SKM-1 (cell line): Measurements from ENCODE around the gene TMEM8B.

Source experiments
- DNase-seq: peaks from one replicate; lab custom pipeline; 2025; ENCODE audit not compliant: unreplicated experiment; lab: John Stamatoyannopoulos, UW

The TMEM8B gene, protein sequence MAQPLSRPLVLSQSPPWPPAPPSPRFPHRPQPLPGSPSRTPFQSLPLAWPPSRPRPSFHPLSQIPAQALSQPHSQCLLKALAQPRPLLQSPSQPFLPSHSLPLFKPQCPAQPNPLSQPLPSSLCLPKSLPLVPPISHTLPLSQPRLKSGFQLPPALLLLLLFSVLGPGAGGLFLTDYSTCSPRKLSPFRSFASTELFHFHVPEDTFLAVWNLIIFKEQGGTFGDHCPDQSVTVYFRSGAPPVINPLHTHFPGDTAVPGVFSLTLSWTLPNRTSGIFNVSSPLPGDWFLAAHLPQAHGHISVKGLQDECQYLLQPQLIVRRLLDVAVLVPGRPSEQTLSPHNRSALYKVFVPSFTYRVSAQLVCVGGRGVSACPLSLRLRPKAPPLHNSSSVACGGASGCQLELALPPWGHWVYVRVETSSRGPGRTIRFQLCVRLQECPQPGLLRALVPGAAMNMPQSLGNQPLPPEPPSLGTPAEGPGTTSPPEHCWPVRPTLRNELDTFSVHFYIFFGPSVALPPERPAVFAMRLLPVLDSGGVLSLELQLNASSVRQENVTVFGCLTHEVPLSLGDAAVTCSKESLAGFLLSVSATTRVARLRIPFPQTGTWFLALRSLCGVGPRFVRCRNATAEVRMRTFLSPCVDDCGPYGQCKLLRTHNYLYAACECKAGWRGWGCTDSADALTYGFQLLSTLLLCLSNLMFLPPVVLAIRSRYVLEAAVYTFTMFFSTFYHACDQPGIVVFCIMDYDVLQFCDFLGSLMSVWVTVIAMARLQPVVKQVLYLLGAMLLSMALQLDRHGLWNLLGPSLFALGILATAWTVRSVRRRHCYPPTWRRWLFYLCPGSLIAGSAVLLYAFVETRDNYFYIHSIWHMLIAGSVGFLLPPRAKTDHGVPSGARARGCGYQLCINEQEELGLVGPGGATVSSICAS

DNA sequence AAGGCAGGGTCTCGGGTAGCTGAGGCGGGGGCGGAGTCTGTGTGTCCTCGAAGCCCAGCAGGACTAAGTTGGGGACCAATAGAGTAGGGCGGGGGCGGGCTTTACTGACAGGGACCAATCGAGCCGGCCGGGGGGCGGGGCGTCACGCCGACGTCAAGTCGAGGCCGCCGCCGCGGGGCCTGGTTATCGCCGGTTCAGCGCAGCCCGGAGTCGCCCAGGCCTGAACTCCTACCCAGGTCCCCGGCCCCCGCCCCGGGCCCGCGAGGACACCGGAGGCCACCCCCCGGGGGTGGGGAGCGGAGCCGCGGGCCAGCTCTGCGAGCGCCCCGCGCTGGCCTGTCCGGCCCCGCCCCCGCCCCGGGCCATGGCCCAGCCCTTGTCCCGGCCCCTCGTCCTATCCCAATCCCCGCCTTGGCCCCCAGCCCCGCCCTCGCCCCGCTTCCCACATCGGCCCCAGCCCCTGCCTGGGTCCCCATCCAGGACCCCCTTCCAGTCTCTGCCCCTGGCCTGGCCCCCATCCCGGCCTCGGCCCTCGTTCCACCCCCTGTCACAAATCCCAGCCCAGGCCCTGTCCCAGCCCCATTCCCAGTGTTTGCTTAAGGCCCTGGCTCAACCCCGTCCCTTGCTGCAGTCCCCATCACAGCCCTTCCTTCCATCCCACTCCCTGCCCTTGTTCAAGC is at the start of gene TMEM8B:
Gene TMEM8B, plus strand, starts transcription at position 145 of the 680 bp plus-strand sequence. Its CDS starts 220 bp downstream, at position 365.
- DNase-seq = peak; percentile 68

DNA sequence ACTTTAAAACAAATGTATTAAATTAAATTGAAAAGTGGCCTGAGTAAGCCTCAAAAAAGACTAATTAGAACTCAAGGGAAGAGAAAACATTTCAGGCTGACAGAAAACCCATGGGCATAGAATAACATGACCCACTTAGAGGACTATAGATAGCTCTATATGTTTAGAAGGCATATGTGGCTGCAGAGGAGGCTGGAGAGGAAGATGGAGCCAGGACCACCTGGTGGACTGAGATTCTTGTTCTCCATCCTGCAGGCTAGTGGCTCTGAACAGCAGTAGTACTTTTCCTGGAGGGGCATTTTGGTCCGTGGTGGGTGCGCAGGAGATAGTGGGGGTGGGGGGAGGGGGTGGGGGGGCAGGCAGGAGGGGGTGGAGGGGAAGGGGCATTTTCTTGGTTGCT is 48.0 kb upstream of the TMEM8B start:
- DNase-seq = no peak

DNA sequence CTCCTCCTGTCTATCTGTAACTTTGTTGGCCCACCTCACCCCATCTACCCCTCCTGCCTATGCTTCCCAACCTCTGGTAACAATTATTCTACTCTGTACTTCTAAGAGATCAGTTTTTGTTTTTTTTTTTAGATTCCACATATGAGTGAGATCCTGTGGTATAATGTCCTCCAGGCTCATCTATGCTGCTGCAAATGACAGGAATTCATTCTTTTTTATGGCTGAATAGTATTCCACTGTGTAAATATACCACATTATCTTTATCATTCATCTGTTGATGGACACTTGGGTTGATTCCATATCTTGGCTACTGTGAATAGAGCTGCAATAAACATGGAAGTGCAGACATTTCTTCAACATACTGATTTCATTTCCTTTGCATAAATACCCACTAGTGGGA is 45.6 kb upstream of the TMEM8B start:
- DNase-seq = no peak

DNA sequence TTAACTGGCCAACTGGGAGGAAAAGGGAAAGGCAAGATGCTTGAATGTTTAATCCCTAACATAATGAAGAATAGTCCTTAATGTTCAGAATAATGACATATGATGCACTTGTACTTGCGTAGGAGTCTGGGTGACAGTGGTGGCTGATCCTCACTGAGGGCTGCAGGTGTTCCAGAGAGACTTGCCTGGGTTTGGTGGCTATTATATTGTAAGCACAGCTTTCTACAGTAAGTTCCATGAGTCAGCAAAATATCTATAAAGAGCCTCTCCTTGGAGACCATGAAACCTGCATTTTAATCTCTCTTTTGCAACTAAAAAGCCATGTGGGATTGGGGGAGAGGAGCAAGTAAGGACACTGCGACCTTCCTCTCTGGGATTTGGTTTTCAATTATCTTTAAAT is 39.5 kb upstream of the TMEM8B start:
- DNase-seq = no peak

DNA sequence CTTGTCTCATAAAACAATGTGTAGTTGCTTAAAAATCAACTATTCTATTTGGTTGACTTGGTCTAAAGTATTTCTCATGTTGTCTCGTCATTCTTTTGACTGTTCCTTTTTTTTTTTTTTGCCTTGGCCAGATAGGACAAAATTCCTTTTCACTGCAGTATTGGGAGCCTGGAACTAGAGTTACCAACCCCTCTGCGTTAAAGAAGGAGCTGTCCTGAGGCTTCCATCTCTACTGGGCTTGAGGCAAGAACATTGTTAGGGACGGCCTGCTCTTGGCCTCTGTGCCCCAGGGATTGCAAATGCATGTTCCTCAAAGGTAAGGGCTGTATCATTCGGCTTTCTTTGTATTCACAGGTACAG is 39.0 kb upstream of the TMEM8B start:
- DNase-seq = no peak

DNA sequence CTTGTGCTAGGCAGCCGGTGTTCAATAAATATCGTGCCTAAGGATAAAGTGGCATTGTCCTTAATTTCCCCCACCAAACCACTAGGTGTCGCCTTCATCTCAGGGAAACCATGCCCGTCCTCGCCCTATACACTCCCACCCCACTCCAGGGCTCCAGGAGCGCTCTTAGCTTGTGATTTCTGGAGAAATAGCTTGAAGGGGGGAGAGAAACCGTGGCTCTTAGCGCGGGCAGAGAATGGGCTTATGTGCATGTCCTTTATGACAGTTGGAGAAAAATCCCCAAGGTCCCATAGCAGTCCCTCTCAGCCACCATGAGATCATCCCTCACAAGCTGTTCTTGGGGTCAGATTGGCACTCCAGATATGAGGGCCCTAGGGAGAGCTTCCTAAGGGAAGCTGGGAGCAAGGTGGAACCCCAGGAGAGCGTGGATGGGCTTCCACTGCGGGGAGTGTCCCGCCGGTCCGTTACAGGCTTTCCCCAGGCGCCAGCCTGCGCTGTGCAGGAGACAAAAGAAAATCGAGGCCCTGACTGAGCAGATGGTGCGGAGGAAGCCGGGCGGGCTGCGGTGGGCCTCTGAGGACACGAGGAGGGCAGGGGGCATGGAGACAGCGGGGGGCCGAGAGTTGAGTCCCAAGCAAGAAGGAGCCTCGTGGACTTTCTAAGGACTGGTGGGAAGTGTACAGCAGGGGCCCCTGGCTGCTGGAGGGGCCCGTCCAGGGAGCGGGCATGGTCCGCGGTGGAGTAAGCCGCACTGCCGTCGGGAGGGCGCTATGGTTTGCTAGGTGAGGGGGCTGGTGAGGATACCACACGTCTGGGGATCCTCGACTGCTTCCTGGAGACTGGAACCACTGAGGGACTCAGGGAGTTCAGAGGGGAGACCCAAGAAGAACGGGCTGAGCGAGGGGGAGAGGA is 38.4 kb upstream of the TMEM8B start:
- DNase-seq = peak; percentile 13

DNA sequence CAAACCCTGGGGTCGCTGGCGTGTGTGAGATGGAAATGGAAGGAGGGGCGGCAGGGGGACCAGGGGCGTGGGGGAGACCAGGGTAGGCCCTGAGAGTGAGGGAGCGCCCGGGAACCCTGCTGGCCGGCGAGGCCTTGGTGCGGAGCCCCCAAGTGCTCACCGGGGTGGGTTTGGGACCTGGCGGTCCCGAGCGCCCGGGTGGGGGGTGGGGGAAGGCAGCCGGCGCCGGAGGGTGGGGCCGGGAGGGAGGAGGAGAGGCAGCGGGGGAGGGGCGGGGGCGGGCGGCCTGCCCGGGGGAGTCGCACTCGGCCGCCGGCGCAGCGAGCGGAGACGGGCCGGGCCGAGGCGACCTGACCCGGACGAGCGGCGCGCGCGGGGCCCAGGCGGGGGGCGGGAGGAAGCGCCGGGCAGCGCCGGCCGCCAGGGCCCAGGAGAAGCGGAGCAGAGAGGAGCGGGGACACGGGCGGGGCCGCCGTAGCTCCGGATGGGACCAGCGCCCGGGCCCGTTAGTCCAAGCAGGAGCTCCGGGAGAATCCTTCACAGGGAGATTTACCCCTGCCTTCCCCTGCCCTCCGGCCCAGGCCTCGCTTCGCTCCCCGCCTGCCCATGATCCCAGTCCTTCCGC is 37.6 kb upstream of the TMEM8B start, which contains the start of gene NPR2:
Gene NPR2, plus strand, starts transcription at position 295 of the 625 bp plus-strand sequence. CDS start 818 bp downstream, outside the sequence.
- DNase-seq = no peak

DNA sequence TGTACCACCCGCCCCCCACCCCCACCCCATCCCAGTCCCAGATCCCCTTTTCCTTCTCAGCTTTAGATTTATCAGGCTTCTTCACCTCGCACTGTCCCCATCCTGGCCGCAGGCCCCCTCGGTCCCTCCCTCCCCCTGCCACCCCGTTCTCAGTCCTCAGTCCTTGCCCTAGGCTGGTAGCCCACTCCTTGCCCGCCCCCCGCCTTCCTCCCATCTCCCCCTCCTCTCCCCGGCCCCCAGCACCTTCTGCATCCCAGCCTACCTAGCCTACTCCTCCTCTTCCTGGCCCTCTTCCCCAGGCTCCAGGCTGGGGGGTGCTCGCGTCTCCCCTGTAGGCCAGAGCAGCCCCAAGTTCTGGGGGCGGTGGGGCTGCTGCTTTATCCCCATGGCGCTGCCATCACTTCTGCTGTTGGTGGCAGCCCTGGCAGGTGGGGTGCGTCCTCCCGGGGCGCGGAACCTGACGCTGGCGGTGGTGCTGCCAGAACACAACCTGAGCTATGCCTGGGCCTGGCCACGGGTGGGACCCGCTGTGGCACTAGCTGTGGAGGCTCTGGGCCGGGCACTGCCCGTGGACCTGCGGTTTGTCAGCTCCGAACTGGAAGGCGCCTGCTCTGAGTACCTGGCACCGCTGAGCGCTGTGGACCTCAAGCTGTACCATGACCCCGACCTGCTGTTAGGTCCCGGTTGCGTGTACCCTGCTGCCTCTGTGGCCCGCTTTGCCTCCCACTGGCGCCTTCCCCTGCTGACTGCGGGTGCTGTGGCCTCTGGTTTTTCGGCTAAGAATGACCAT is 36.8 kb upstream of the TMEM8B start:
- DNase-seq = no peak

DNA sequence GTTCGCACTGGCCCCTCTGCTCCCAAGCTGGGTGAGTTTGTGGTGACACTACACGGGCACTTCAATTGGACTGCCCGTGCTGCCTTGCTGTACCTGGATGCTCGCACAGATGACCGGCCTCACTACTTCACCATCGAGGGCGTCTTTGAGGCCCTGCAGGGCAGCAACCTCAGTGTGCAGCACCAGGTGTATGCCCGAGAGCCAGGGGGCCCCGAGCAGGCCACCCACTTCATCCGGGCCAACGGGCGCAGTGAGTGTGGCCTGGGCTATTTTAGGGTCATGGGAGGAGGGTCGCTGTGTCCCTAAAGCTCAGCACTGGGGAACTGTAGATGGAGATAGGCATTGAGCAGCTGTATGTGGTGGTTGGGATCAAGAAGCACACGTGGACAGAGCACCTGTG is 36.2 kb upstream of the TMEM8B start:
- DNase-seq = no peak

DNA sequence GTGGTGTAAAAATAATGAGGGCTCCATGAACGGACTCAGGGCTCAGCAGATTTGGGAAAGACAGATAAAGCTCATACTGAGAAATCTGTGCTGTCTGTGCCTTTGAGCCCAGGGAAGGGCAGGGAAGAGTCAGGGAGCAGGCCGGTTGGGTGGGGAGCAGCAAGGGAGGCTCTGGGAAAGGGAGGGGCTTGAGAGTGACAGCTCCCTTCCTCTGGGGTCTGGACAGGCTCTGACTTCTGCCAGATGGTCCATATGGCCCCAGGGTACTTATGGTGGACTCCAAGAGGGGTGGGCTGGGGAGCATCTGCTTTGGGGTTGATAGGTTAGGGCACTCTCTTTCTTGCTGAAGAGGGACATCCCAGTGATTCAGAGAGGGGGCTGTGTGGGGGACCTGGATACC is 35.6 kb upstream of the TMEM8B start:
- no peak for DNase-seq

DNA sequence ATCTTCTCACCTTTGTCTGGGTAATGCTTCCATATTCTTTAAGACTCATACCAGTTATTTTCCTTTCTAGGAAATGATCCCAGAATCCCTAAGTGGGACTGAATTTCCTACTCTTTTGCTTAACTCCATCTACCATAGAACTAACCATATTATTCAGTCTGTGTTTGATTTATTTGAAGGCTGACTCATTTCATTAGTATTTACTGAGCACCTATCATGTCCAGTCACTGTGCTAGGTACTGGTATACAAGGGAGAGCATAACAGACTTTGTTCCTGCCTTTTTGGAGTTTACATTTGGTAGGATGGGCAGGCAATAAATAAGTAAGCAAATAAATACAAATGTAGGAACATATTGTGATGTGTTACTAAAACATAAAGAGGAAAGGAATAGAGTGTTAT is 33.3 kb upstream of the TMEM8B start:
- DNase-seq = no peak

DNA sequence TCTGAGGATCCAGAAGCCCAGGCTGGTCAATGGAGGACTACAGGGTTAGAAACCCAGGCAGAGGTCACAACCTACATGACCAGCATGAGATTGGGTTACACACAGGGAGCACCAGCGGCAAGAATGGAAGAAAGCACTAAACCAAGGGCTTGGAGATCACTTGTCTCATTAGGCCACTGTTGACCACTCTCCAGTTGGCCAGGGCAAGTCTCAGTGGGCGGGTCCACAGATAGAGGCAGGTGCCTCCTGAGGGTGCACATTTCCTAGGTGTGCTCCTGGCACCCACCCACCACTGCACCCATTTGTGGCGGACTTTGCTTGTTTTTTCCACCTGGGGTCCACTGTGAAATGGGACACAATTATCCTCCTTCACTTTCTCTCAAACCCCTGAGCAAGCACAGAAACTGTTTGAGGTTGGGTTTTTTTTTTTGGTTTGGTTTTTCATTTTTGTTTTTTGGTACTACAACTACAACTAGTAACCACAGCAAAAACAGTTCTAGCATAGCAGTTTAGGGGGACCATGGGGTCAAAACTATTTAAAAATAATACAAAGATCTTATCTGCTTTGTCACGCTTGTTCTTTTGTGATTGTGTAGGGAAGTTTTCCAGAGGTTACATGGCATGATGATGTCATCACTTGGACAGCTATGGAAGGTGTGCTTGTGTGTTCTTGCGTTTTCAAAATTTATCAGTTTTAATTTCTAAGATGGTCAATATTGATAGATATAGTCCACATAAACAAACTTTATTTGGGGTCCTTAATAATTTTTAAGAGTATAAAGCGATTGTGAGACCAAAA is 31.5 kb upstream of the TMEM8B start:
- no peak for DNase-seq

DNA sequence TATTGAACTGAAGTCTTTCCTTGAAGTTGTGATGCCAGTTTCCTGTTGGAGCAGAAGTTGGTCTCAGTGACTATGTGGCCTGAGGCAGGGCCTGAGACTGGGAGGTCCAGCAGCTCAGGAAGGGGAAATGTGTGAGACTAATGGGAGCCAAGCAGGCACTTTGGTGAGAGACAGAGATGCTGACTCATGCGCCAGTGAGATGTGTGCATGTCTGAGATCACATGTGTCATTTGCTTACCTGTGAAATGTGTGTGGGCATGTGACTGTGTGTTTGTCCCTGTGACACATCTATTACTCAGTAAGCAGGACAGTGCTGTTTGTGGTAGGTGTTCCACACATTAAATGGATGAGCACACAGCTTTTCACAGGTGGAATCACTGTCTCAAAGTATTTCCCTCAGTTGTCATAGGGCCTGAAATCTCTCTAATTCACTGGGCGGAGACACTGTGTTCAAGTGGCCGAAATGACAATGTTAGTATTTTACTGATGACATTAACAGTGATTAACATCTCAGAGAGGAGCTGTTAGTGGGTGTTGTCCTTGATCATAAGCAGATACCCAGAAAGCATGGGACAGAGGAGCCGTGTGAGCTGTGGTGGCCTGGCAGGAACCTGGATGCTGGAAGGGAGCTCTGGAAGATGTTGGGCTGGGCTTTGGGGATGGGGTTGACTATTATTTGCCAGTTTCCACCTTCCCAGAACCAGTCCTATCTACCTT is 30.2 kb upstream of the TMEM8B start:
- no peak for DNase-seq

DNA sequence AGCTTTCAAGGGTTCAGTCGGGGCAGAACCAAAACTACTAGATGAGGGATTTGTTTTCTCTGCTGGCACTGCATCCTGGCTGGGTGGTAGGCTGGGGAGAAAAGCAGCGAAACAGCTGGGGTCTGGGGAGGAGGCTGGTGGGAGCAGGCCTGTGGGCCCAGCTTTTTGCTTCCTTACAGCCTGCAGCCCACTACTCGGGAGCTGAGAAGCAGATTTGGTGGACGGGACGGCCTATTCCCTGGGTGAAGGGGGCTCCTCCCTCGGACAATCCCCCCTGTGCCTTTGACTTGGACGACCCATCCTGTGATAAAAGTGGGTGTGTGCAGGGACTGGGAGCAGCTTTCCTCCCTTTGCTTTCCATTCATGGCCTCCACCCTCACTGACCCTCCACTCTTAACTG is 28.5 kb upstream of the TMEM8B start:
- no peak for DNase-seq

DNA sequence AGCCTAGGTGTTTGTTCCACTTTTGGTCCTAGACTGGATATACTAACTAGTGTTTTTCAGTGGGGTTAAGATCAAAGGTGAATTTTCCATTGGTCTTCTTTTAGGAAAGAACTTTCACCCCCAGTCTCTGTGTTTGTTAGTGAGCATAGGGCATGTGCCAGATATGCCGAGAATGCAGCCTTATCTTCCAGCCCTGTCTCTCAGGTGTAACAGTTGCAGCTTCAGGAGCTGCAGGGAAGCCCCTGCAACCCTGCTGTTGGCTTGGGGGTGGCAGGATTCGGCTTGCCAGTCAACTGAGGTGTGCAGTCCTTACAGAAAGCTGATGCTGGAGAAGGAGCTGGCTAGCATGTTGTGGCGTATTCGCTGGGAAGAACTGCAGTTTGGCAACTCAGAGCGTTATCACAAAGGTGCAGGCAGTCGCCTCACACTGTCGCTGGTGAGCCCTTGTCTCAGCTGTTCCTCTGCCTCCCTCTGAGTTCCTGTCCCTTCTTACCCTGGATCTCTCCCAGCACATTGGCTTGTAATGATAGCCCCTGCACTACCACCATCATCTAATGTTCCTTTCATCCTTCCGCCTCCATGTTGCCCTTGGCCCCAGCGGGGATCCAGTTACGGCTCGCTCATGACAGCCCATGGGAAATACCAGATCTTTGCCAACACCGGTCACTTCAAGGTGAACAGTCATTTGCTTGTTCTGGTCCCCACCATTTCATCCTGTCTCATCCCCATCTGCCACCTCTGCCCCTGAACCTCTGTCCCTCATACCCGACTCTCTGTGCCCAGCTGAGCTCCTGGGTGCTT is 27.5 kb upstream of the TMEM8B start:
- no peak for DNase-seq

DNA sequence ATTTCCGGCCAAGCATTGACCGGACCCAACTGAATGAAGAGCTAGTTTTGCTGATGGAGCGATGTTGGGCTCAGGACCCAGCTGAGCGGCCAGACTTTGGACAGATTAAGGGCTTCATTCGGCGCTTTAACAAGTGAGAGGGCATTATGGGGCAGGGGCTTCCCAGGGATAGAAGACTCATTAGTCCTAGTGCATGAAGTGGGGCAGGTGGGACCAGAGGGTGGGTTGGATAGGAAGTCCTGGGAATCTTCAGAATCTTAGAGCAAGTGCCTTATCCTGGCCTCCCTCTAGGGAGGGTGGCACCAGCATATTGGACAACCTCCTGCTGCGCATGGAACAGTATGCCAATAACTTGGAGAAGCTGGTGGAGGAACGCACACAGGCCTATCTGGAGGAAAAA is 22.9 kb upstream of the TMEM8B start:
- no peak for DNase-seq

DNA sequence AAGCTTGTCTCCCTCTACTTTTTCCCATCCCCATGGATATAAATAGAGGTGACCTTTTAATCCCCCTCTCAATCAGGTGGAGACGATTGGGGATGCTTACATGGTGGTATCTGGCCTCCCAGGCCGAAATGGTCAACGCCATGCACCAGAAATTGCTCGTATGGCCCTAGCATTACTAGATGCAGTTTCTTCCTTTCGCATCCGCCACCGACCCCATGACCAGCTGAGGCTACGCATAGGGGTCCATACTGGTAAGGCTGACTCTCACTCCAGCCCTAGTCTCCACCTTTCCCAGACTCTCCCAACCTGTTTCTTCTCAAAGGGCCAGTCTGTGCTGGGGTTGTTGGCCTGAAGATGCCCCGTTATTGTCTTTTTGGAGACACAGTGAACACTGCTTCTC is 20.6 kb upstream of the TMEM8B start:
- DNase-seq = no peak
